Adipocyte (in vitro differentiated cells): Measurements from ENCODE around the gene SLC39A11.

Source experiments
- DNase-seq: peaks from one replicate; pipeline ENCODE4 v3.0.0-alpha.2; 2015; ENCODE audit warnings: low read depth
- H3K27me3 ChIP-seq: replicated peaks from 2 replicates; pipeline ENCODE4 v1.7.0; 2013; ENCODE audit warnings: mild to moderate bottlenecking, low read length, moderate library complexity; ENCODE audit not compliant: control insufficient read depth, insufficient read depth
- H3K36me3 ChIP-seq: 2 replicates; pipeline ENCODE4 v1.7.0; 2013; ENCODE audit warnings: low read length, mild to moderate bottlenecking, moderate library complexity; ENCODE audit not compliant: control insufficient read depth, insufficient read depth, severe bottlenecking
- H3K4me1 ChIP-seq: 2 replicates; pipeline ENCODE4 v1.7.0; 2013; ENCODE audit warnings: mild to moderate bottlenecking, low read length, moderate library complexity; ENCODE audit not compliant: control insufficient read depth, insufficient read depth
- H3K4me3 ChIP-seq: 2 replicates; pipeline ENCODE4 v1.7.0; 2013; ENCODE audit warnings: mild to moderate bottlenecking, low read length, moderate library complexity
- H3K9ac ChIP-seq: 2 replicates; pipeline ENCODE4 v1.7.0; 2013; ENCODE audit warnings: mild to moderate bottlenecking, low read length, moderate library complexity
- H3K9me3 ChIP-seq: 2 replicates; pipeline ENCODE4 v1.7.0; 2013; ENCODE audit warnings: mild to moderate bottlenecking, low read length, moderate library complexity; ENCODE audit not compliant: control insufficient read depth

The SLC39A11 gene

DNA sequence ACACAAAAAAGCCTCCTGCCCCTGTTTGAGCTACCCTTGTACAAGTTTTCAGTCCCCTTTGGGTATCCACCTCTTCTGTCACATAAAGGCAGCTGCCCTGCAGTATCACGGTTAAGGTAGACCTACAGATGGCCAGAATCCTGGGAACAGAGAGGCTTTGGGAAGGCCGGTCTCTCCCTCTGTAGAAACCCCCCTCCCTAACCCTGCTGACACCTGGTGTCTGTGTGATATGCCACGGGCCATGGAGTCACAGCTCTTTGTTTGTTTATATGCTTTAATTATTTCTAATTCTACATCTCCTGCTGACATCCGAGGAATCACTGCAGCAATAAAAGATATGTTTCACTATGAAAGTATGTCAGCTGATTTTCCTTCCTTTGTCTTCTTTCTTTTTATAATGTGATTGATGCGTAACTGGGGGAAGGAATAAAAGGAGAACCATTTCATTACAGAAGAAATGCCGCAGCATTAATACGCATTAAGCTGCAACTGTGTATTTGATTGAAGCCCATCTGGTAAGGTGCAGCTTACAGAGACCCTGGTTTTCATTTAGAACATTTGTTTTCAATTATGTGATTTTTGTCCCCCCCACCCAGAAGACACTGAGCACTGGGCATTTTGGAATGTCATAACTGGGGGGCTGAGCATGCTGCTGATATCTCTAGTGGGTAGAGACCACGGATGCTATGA lies 142.1 kb downstream of the SLC39A11 start:
- Histone ChIP-seq H3K9me3 (no peaks in the 10 kb centered on the region), H3K27me3 (no peaks in the 10 kb centered on the region), H3K4me3 (no peak overlapping the region), H3K36me3 (no peaks in the 10 kb centered on the region), H3K4me1 (peaks cover 4% of the 10 kb centered on the region), H3K9ac (no peak overlapping the region)
- no peak for DNase-seq

DNA sequence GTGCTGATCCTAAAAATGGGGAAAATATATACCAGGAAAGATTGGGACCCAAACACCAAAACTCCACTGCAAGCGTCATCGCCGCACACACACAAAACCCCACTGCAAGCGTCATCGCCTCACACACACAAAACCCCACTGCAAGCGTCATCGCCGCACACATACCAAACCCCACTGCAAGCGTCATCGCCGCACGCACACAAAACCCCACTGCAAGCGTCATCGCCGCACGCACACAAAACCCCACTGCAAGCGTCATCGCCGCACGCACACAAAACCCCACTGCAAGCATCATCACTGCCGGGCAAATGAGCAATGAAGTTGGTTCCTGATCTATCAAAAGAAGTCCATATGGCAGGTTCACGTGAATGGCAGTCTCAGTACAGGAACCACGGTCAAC lies 144.4 kb downstream of the SLC39A11 start:
- no peak overlapping the region for H3K4me3 ChIP-seq
- peaks cover 4% of the 10 kb centered on the region for H3K4me1 ChIP-seq
- no peaks in the 10 kb centered on the region for H3K36me3 ChIP-seq

GRCh38 chr17:72947475-72947874 lies 145.0 kb downstream of the SLC39A11 start:
- Histone ChIP-seq H3K36me3 (no peaks in the 10 kb centered on the region), H3K4me1 (no peaks in the 10 kb centered on the region), H3K27me3 (no peaks in the 10 kb centered on the region), H3K9ac (no peak overlapping the region), H3K4me3 (no peak overlapping the region), H3K9me3 (no peaks in the 10 kb centered on the region)
- DNase-seq: no peak

More for the DNA sequence above, 144.4 kb downstream of the SLC39A11 start:
- DNase-seq: no peak
- no peak overlapping the region for H3K9ac ChIP-seq
- H3K9me3 ChIP-seq: no peaks in the 10 kb centered on the region
- no peaks in the 10 kb centered on the region for H3K27me3 ChIP-seq

DNA sequence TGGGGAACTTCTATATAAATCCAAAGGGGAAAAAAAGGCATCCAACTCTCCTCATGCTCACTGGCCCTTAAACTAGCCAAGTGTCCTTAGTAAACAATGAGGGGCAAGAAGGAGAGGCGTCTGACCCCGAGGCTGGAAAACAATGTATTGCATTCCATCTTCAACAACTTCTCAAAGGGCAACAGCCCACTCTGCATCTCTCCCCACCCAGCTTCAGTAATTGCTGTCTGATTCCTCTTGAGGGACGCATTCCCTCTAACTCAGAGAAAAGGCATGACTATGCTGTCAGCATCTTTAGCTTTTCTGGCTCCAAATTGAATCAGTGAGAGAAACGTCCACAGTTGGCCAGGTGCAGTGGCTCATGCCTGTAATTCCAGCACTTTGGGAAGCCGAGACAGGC lies 145.8 kb downstream of the SLC39A11 start:
- Histone ChIP-seq H3K4me3 (no peak overlapping the region), H3K4me1 (no peaks in the 10 kb centered on the region), H3K9ac (no peak overlapping the region), H3K27me3 (no peaks in the 10 kb centered on the region), H3K9me3 (no peaks in the 10 kb centered on the region), H3K36me3 (no peaks in the 10 kb centered on the region)
- no peak for DNase-seq

DNA sequence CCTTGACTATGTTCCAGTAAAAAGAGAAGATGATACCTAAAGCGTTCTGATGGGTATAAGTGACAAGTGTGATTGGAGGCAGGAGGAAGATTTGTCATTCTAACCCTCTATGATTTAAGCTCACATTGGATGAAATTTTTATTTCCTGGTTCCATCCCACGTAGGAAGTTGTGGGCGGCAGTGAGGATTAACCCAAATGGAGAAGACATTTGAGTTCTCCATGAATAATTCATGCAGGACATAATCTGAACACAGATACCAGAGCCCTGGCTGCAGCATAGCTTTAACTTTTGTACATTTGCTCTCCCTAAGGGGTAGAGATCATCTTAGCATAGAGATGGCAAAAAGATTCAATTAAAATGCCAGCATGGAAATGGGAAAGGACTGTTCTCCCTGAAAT lies 146.3 kb downstream of the SLC39A11 start:
- Histone ChIP-seq H3K36me3 (no peaks in the 10 kb centered on the region), H3K9me3 (no peaks in the 10 kb centered on the region), H3K9ac (no peak overlapping the region), H3K27me3 (no peaks in the 10 kb centered on the region), H3K4me1 (no peaks in the 10 kb centered on the region), H3K4me3 (no peak overlapping the region)
- no peak for DNase-seq

DNA sequence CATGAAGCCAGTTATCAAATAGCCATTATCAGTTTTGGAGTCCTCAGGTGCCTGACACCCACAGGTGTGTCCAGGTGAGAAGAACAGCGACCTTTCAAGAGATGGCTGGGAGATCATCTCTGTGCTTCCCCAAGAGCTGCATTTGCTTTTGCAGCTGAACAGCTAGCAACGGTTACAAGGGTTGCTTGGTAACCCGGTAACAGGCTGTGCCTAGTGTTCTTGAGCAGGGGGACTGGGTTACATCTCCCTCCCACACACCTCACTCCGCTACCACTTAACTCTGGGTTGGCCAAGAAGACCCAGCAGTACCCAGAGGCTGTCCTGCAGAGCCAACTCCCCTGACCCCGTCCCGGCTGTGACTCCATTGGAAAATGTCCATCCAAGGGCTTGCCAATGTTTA lies 147.0 kb downstream of the SLC39A11 start:
- no peak overlapping the region for H3K4me3 ChIP-seq
- no peak for DNase-seq
- no peaks in the 10 kb centered on the region for H3K4me1 ChIP-seq
- H3K9me3 ChIP-seq: no peaks in the 10 kb centered on the region
- H3K27me3 ChIP-seq: no peaks in the 10 kb centered on the region
- H3K36me3 ChIP-seq: no peaks in the 10 kb centered on the region
- no peak overlapping the region for H3K9ac ChIP-seq

GRCh38 chr17:72943826-72944689 lies 148.4 kb downstream of the SLC39A11 start:
- Histone ChIP-seq H3K4me3 (no peak overlapping the region), H3K27me3 (no peaks in the 10 kb centered on the region), H3K9ac (no peak overlapping the region), H3K4me1 (no peaks in the 10 kb centered on the region), H3K36me3 (no peaks in the 10 kb centered on the region), H3K9me3 (no peaks in the 10 kb centered on the region)
- no peak for DNase-seq

DNA sequence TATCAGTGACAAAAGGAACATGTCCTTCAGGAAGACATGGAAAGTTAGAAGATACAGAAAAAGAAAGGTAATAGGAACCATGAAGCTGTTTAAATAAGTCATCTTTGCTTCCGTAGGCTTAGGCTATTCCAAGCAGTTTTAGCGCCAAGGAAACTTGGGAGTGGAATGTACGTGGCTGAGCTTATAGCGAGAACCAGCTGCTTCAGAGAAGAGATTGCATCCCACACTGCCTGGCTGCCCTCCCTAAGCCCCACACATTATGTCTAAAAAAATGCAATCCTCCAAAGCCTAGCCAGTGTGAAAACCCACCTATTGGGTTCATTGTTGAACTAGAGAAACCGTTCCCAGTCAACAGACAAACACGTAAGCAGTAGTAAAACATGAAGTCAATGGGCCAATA lies 149.9 kb downstream of the SLC39A11 start:
- H3K4me3 ChIP-seq: no peak overlapping the region
- no peaks in the 10 kb centered on the region for H3K27me3 ChIP-seq
- no peaks in the 10 kb centered on the region for H3K36me3 ChIP-seq
- H3K4me1 ChIP-seq: no peaks in the 10 kb centered on the region
- no peak overlapping the region for H3K9ac ChIP-seq
- DNase-seq: no peak
- no peaks in the 10 kb centered on the region for H3K9me3 ChIP-seq

DNA sequence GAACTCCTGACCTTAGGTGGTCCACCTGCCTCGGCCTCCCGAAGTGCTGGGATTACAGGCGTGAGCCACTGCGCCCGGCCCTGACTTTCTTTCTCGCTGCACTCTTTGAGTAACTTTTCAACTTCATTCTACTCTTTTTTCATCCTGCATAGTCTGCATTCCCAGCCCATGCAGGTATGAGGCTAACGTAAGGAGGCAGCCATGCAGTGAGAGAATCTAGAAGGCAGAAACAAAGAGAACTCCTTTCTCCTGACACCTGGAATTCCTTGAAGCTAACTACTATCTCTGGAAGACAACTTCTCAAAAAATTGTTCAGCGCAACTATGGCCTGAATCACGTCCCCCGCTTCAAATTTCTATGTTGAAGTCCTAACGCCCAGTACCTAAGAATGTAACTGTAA lies 152.0 kb downstream of the SLC39A11 start:
- H3K27me3 ChIP-seq: no peaks in the 10 kb centered on the region
- H3K9me3 ChIP-seq: no peaks in the 10 kb centered on the region
- H3K36me3 ChIP-seq: no peaks in the 10 kb centered on the region
- H3K4me3 ChIP-seq: no peak overlapping the region
- H3K4me1 ChIP-seq: no peaks in the 10 kb centered on the region
- no peak for DNase-seq
- no peak overlapping the region for H3K9ac ChIP-seq

DNA sequence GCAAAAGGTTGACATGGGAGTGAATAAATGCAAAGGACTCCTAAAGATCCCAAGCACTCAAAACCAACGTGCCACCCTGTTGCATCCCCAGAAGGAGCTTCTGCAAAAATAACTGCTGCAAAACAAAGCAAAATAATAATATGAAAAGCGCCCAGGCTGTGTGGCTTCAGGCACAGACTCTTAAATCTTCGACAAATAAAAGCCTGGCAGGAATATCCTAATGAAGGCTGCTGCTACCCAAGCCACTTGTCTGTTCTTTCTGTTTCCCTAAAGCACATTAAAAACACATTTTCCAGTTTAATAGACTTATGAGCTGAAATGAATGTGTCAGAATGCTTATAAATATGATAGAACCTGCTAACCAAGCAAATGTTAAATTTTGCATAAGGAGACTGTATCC lies 154.0 kb downstream of the SLC39A11 start:
- no peak for DNase-seq
- H3K9me3 ChIP-seq: no peaks in the 10 kb centered on the region
- no peaks in the 10 kb centered on the region for H3K4me1 ChIP-seq
- H3K9ac ChIP-seq: no peak overlapping the region
- no peak overlapping the region for H3K4me3 ChIP-seq
- no peaks in the 10 kb centered on the region for H3K27me3 ChIP-seq
- H3K36me3 ChIP-seq: no peaks in the 10 kb centered on the region

- Histone ChIP-seq H3K9ac (no peak overlapping the region), H3K27me3 (no peaks in the 10 kb centered on the region), H3K4me1 (no peaks in the 10 kb centered on the region), H3K9me3 (no peaks in the 10 kb centered on the region), H3K36me3 (no peaks in the 10 kb centered on the region), H3K4me3 (no peak overlapping the region)
- DNase-seq: peak; percentile 19
Observed at GRCh38 chr17:72937707-72938106, 154.8 kb downstream of the SLC39A11 start.
